Measurements from ENCODE around the gene SPSB1.

Gene SPSB1

DNA sequence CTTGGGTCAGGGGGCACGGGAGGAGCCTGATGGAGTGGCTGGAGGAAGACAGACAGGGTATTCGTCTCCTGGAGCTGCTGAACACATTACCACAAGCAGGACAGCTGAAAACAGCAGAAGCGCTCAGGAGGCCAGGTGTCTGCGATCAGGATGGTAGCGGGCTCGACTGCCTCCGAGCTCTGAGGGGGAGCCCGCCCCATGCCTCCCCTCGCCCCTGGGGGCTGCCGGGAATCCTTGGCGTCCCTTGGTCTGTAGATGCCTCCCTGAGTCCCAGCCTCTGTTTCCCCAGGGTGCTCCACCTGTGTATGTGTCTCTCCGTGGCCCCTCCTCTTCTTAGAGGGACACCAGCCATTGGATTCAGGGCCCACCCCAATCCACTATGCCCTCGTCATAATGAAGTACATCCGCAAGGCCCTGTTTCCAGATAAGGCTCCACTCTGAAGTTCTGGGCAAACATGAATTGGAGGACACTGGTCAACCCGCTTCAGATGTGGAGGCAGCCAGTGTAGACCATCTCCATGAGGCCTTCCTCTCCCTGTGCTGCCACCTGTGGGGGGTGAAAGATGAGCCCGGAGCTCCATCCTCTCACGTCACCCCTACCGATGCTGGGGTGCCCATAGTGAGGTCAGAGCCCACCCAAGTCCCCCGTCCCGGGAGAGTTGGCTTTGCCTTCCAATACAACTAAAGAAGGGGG, 67.8 kb downstream of the SPSB1 start:
- H3K27me3 ChIP-seq (replicated peaks; ENCODE audit: insufficient read depth, low read length) = no peaks in the 10 kb centered on the region
- H3F3A ChIP-seq (ENCODE audit: insufficient read depth, low read length) = no peaks in the 10 kb centered on the region
- no peaks in the 10 kb centered on the region for H3K79me2 ChIP-seq (ENCODE audit: low read length)
- H3K9me3 ChIP-seq (replicated peaks; ENCODE audit: insufficient read depth, low read length) = no peaks in the 10 kb centered on the region
- TF ChIP-seq, protein P1, sequence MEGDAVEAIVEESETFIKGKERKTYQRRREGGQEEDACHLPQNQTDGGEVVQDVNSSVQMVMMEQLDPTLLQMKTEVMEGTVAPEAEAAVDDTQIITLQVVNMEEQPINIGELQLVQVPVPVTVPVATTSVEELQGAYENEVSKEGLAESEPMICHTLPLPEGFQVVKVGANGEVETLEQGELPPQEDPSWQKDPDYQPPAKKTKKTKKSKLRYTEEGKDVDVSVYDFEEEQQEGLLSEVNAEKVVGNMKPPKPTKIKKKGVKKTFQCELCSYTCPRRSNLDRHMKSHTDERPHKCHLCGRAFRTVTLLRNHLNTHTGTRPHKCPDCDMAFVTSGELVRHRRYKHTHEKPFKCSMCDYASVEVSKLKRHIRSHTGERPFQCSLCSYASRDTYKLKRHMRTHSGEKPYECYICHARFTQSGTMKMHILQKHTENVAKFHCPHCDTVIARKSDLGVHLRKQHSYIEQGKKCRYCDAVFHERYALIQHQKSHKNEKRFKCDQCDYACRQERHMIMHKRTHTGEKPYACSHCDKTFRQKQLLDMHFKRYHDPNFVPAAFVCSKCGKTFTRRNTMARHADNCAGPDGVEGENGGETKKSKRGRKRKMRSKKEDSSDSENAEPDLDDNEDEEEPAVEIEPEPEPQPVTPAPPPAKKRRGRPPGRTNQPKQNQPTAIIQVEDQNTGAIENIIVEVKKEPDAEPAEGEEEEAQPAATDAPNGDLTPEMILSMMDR (IDR thresholded peaks at IDR 0.05; ENCODE audit: low read length) = no peak
- TF ChIP-seq EZH2phosphoT487 (IDR thresholded peaks at IDR 0.05; ENCODE audit: low read length) (no peak), EZH2 (optimal IDR thresholded peaks at IDR 0.05; ENCODE audit: low read depth, low read length) (no peak)
- no peaks in the 10 kb centered on the region for H3K36me3 ChIP-seq (replicated peaks; ENCODE audit: insufficient read depth, low read length)
- H3K9me2 ChIP-seq (replicated peaks; ENCODE audit: insufficient read depth, low read length) = no peaks in the 10 kb centered on the region
- H3K9ac ChIP-seq (ENCODE audit: low read length) = no peak overlapping the region
- H2AFZ ChIP-seq (ENCODE audit: low read length) = no peak overlapping the region
- H3K27ac ChIP-seq (ENCODE audit: low read length) = no peak overlapping the region
- no peak for DNase-seq
- no peak overlapping the region for H3K4me2 ChIP-seq (ENCODE audit: low read depth, low read length)
- no peaks in the 10 kb centered on the region for H3K4me1 ChIP-seq (ENCODE audit: low read length)
- no peaks in the 10 kb centered on the region for H4K20me1 ChIP-seq (ENCODE audit: insufficient read depth, low read length)
- H3K4me3 ChIP-seq (ENCODE audit: low read length) = no peak overlapping the region

DNA sequence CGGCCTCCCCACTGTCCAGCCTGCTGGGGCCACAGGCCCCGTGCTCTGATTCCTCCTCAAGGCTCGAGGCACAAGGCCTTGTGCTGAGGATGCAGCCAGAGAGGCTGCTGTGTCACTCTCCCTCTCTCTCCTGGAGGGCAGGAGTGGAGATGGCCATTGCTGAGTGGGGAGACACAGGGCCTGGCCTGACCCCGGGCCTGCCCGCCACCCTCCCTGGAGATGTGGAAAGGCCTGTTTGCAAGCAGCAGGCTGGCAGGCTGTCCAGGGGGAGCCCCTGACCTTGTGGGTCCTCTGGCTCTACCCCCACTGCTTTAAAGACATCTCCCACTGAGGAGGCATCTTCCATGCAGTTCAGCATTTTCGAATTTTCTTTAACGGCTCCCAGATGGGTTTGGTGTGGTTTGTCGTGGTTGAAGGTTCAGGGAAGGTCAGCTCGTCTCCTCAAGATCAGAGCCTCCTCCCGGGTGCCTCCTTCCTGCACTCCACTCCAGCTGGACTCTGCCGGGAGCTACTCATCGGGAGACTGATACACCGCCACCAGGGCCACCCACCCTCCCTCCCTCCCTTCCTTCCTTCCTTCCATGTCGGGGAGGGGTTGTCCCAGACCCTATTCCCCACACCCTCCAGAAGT, 69.1 kb downstream of the SPSB1 start:
- H3K4me2 ChIP-seq (ENCODE audit: low read depth, low read length) = no peak overlapping the region
- no peaks in the 10 kb centered on the region for H3K36me3 ChIP-seq (replicated peaks; ENCODE audit: insufficient read depth, low read length)
- H3K79me2 ChIP-seq (ENCODE audit: low read length) = no peaks in the 10 kb centered on the region

DNA sequence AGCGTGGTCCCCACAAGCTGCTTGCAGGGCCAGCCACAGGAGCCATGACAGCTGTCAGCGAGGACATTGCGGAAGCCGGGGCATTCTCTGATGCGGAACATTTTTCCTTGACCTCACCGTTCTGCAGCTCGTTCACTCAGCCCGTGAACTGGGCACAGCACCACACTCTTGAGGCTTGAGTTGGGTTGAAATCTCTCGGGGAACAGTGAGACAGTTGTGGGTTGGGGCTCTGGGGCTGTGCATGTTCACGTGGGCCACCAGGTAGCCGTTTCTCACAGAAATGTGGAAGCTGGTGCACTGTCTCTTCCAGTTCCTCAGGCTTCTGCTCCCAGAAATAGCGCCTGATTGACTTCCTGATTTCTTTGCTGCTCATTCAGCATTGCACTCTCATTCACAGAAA, 69.8 kb downstream of the SPSB1 start:
- no peak for DNase-seq
- Histone ChIP-seq H3F3A (ENCODE audit: insufficient read depth, low read length) (no peaks in the 10 kb centered on the region), H4K20me1 (ENCODE audit: insufficient read depth, low read length) (no peaks in the 10 kb centered on the region), H3K4me3 (ENCODE audit: low read length) (no peak overlapping the region), H3K9me2 (replicated peaks; ENCODE audit: insufficient read depth, low read length) (no peaks in the 10 kb centered on the region), H3K9ac (ENCODE audit: low read length) (no peak overlapping the region), H3K4me2 (ENCODE audit: low read depth, low read length) (no peak overlapping the region), H3K27me3 (replicated peaks; ENCODE audit: insufficient read depth, low read length) (no peaks in the 10 kb centered on the region), H3K79me2 (ENCODE audit: low read length) (no peaks in the 10 kb centered on the region), H2AFZ (ENCODE audit: low read length) (no peak overlapping the region), H3K27ac (ENCODE audit: low read length) (no peak overlapping the region), H3K36me3 (replicated peaks; ENCODE audit: insufficient read depth, low read length) (no peaks in the 10 kb centered on the region), H3K4me1 (ENCODE audit: low read length) (no peaks in the 10 kb centered on the region), H3K9me3 (replicated peaks; ENCODE audit: insufficient read depth, low read length) (no peaks in the 10 kb centered on the region)
- TF ChIP-seq EZH2phosphoT487 (IDR thresholded peaks at IDR 0.05; ENCODE audit: low read length) = no peak
- no peak for TF ChIP-seq EZH2 (optimal IDR thresholded peaks at IDR 0.05; ENCODE audit: low read depth, low read length)
- TF ChIP-seq, protein P1 (IDR thresholded peaks at IDR 0.05; ENCODE audit: low read length) = no peak

More for the DNA sequence above, 69.1 kb downstream of the SPSB1 start:
- H3K9me3 ChIP-seq (replicated peaks; ENCODE audit: insufficient read depth, low read length) = no peaks in the 10 kb centered on the region
- H4K20me1 ChIP-seq (ENCODE audit: insufficient read depth, low read length) = no peaks in the 10 kb centered on the region
- no peak for DNase-seq
- H3F3A ChIP-seq (ENCODE audit: insufficient read depth, low read length) = no peaks in the 10 kb centered on the region
- no peak overlapping the region for H3K27ac ChIP-seq (ENCODE audit: low read length)
- H2AFZ ChIP-seq (ENCODE audit: low read length) = no peak overlapping the region
- no peaks in the 10 kb centered on the region for H3K9me2 ChIP-seq (replicated peaks; ENCODE audit: insufficient read depth, low read length)
- H3K27me3 ChIP-seq (replicated peaks; ENCODE audit: insufficient read depth, low read length) = no peaks in the 10 kb centered on the region
- H3K4me3 ChIP-seq (ENCODE audit: low read length) = no peak overlapping the region
- TF ChIP-seq, protein P1 (IDR thresholded peaks at IDR 0.05; ENCODE audit: low read length) = no peak
- TF ChIP-seq EZH2phosphoT487 (IDR thresholded peaks at IDR 0.05; ENCODE audit: low read length) (no peak), EZH2 (optimal IDR thresholded peaks at IDR 0.05; ENCODE audit: low read depth, low read length) (no peak)
- no peak overlapping the region for H3K9ac ChIP-seq (ENCODE audit: low read length)
- H3K4me1 ChIP-seq (ENCODE audit: low read length) = no peaks in the 10 kb centered on the region
